Omental fat pad (tissue), 4 donors: Measurements from ENCODE around the gene GPC6. TPM values are rescaled to one million over a fixed set of nuclear protein-coding genes. Genes with fewer than 3 reads are reported as not detected.

ENCODE experiments used
- ATAC-seq: fragments of 150-250 bp; one replicate; pipeline ENCODE4 v1.9.1; 2016; ENCODE audit warnings: mild to moderate bottlenecking, moderate library complexity; ENCODE audit not compliant: low FRiP score
- DNase-seq: peaks from one replicate; pipeline ENCODE4 v3.0.0-alpha.2; 2019; ENCODE audit warnings: low spot score
- CTCF ChIP-seq, 3 donors: fragments of 450-650 bp; IDR thresholded peaks; one replicate each; pipeline ENCODE4 v1.5.1; 2016 to 2017; ENCODE audit warnings: antibody characterized with exemption in 3 of 3, mild to moderate bottlenecking in 3 of 3, moderate library complexity in 2 of 3
- total RNA-seq, 4 donors: library from RNA; depleted of rRNA; stranded (reverse); fragments of >200 nt; gene quantifications; one replicate each; pipeline ENCODE4 v1.1.0, GENCODE V29; 2016

Gene GPC6
- total RNA-seq, 4 donors from 2014 or later = 9.2 to 24.4 (median 16.4) TPM

GRCh38 chr13:94329277-94329676 is 1102.7 kb downstream of the GPC6 start:
- ATAC-seq (peak; percentile 33), DNase-seq (no peak)
- no peak for TF ChIP-seq CTCF (IDR thresholded peaks at IDR 0.05)

- no peak for DNase-seq
Measured at GRCh38 chr13:94329754-94330551, 1103.3 kb downstream of the GPC6 start.

GRCh38 chr13:94330552-94331071 is 1104.0 kb downstream of the GPC6 start:
- no peak for ATAC-seq
- DNase-seq = no peak
- no peak for TF ChIP-seq CTCF (IDR thresholded peaks at IDR 0.05)

More at GRCh38 chr13:94329754-94330551, 1103.3 kb downstream of the GPC6 start:
- peak; percentile 92 for ATAC-seq
- TF ChIP-seq CTCF (IDR thresholded peaks at IDR 0.05) = no peak

GRCh38 chr13:94331281-94331680 is 1104.7 kb downstream of the GPC6 start:
- DNase-seq (no peak), ATAC-seq (no peak)
- no peak for TF ChIP-seq CTCF (IDR thresholded peaks at IDR 0.05)

GRCh38 chr13:94332359-94333096 is 1105.9 kb downstream of the GPC6 start:
- no peak for ATAC-seq
- TF ChIP-seq CTCF (IDR thresholded peaks at IDR 0.05) = no peak
- DNase-seq = no peak

- no peak for DNase-seq
- TF ChIP-seq CTCF (IDR thresholded peaks at IDR 0.05) = no peak
- ATAC-seq = no peak
Measured at GRCh38 chr13:94333131-94333820, 1106.7 kb downstream of the GPC6 start.
